Prostate gland (tissue), 2 donors: ENCODE data around the gene USP10. TPM values are rescaled to one million over a fixed set of nuclear protein-coding genes. Genes with fewer than 3 reads are reported as not detected.

Source experiments
- DNase-seq: peaks from one replicate; pipeline ENCODE4 v3.0.0-alpha.2; 2019; ENCODE audit warnings: low spot score
- H3K27ac ChIP-seq, 2 donors: fragments of 200-600 bp; sonication (generic); 2 replicates each; pipeline ENCODE4 v1.5.1; 2017 to 2019
- H3K27me3 ChIP-seq: fragments of 200-600 bp; sonication (generic); replicated peaks from 2 replicates; pipeline ENCODE4 v1.5.1; 2019; ENCODE audit not compliant: insufficient read depth
- H3K36me3 ChIP-seq, 2 donors: fragments of 200-600 bp; sonication (generic); 1 replicate in 1 of 2; 2 replicates in 1 of 2; pipeline versions ENCODE4 v1.5.1 to v1.8.1; 2017 to 2019
- H3K4me1 ChIP-seq: fragments of 200-600 bp; sonication (generic); replicated peaks from 2 replicates; pipeline ENCODE4 v1.5.1; 2019
- H3K4me3 ChIP-seq, 2 donors: fragments of 200-600 bp; sonication (generic); 2 replicates each; pipeline ENCODE4 v1.5.1; 2017 to 2019
- H3K9me3 ChIP-seq: fragments of 200-600 bp; sonication (generic); 2 replicates; pipeline ENCODE4 v1.5.1; 2017
- POLR2A ChIP-seq: fragments of 450-650 bp; IDR thresholded peaks from one replicate; pipeline ENCODE4 v1.6.1; 2016; ENCODE audit warnings: antibody characterized with exemption, mild to moderate bottlenecking
- POLR2AphosphoS5 ChIP-seq: sonication (generic); formaldehyde crosslinking; IDR thresholded peaks from one replicate; pipeline ENCODE4 v1.6.1; 2017; ENCODE audit warnings: antibody characterized with exemption
- WGBS: methylation state at CpG from one replicate; pipeline ENCODE4 v1.1.5; 2018; 5-methylcytosine and 5-hydroxymethylcytosine counted together
- intact Hi-C: fragments of 100-400 bp; cut with DNase I; formaldehyde crosslinking; loops from one replicate; pipeline ENCODE4 v1.14.2; 2022
- total RNA-seq, 2 donors: library from RNA; depleted of rRNA; stranded (reverse); fragments of >200 nt; gene quantifications; one replicate each; pipeline ENCODE4 v1.1.0, GENCODE V29; 2016
- TF ChIP-seq, protein P1 (sequence below), 4 experiments: fragments of 200-600 bp in 2 of 4; fragments of 450-650 bp in 2 of 4; sonication (generic) in 2 of 4; IDR thresholded peaks; 1 replicate in 3 of 4; 2 replicates in 1 of 4; pipeline ENCODE4 v1.5.1; 2016 to 2019; ENCODE audit warnings: antibody characterized with exemption in 4 of 4, mild to moderate bottlenecking in 2 of 4, moderate library complexity in 2 of 4

Gene USP10
- total RNA-seq, 2 donors from 2014 or later, result 57.4 to 95.7 TPM

DNA sequence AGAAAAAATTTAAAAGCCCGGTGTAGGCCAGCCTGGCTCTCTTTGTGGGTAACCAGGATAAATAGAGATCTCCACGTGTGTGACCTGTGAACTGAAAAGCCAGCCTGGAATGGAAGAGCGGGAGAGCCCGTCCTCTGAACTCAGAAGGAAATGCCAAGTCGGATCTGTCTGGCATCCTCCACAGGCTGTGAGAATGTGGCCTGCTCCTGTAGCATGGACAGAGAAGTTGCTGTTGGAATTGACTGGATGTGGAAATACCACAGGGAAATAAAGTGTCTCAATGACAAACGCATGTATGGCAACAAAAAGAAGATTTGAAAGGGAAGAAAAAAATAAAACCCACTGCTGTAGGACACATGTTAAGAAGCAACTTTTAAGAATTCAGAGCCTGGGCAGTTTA is 44.8 kb upstream of the USP10 start:
- no peak for DNase-seq
- H3K36me3 ChIP-seq, result peaks cover 12 to 25% of the 10 kb centered on the region in 2 donors
- TF ChIP-seq, protein P1, sequence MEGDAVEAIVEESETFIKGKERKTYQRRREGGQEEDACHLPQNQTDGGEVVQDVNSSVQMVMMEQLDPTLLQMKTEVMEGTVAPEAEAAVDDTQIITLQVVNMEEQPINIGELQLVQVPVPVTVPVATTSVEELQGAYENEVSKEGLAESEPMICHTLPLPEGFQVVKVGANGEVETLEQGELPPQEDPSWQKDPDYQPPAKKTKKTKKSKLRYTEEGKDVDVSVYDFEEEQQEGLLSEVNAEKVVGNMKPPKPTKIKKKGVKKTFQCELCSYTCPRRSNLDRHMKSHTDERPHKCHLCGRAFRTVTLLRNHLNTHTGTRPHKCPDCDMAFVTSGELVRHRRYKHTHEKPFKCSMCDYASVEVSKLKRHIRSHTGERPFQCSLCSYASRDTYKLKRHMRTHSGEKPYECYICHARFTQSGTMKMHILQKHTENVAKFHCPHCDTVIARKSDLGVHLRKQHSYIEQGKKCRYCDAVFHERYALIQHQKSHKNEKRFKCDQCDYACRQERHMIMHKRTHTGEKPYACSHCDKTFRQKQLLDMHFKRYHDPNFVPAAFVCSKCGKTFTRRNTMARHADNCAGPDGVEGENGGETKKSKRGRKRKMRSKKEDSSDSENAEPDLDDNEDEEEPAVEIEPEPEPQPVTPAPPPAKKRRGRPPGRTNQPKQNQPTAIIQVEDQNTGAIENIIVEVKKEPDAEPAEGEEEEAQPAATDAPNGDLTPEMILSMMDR (IDR thresholded peaks at IDR 0.05), result no peak
- TF ChIP-seq POLR2A (no peak), POLR2AphosphoS5 (no peak)

DNA sequence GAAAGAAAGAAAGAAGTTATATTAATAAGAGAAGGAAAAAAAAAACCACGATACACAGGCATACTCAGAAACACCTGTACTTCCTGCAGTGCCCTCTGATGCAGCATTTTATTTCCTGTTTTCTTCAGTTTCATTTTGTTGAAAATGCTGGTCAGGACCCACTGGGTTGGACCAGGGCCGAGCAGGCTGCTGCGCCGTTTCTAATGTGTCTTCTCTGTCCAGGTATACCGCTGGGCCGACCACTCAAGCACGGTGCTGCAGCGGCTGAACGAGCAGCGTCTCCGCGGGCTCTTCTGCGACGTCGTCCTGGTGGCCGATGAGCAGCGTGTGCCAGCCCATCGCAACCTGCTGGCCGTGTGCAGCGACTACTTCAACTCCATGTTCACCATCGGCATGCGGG is 43.2 kb upstream of the USP10 start:
- H3K4me1 ChIP-seq, result no peaks in the 10 kb centered on the region
- WGBS, result 92% methylated on average over 12 of the region's 22 CpGs
- peaks cover 14 to 33% of the 10 kb centered on the region in 2 donors for H3K36me3 ChIP-seq
- TF ChIP-seq, protein P1 (IDR thresholded peaks at IDR 0.05), result no peak
- TF ChIP-seq POLR2AphosphoS5 (no peak), POLR2A (no peak)
- H3K27ac ChIP-seq, result no peak overlapping the region
- DNase-seq, result no peak
- H3K4me3 ChIP-seq, result no peak overlapping the region
- intact Hi-C loops, result no loop called here
- H3K27me3 ChIP-seq, result no peaks in the 10 kb centered on the region
- no peaks in the 10 kb centered on the region for H3K9me3 ChIP-seq

More for the DNA sequence above, 44.8 kb upstream of the USP10 start:
- WGBS, result 58% methylated on average over 6 of the region's 6 CpGs
- no peaks in the 10 kb centered on the region for H3K27me3 ChIP-seq
- H3K4me1 ChIP-seq, result no peaks in the 10 kb centered on the region
- H3K9me3 ChIP-seq, result no peaks in the 10 kb centered on the region
- intact Hi-C loops, result no loop called here
- H3K27ac ChIP-seq, result no peak overlapping the region
- H3K4me3 ChIP-seq, result no peak overlapping the region

DNA sequence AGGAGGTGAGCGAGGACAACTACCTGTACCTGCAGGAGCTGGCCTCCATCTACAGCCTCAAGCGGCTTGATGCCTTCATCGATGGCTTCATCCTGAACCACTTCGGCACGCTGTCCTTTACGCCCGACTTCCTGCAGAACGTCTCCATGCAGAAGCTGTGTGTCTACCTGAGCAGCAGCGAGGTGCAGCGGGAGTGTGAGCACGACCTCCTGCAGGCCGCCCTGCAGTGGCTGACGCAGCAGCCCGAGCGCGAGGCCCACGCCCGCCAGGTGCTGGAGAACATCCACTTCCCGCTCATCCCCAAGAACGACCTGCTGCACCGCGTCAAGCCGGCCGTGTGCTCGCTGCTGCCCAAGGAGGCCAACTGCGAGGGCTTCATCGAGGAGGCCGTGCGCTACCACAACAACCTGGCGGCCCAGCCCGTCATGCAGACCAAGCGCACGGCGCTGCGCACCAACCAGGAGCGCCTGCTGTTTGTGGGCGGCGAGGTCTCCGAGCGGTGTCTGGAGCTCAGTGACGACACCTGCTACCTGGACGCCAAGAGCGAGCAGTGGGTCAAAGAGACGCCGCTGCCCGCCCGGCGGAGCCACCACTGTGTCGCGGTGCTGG is 42.5 kb upstream of the USP10 start:
- H3K27me3 ChIP-seq, result no peaks in the 10 kb centered on the region
- no peak for TF ChIP-seq POLR2A
- TF ChIP-seq, protein P1 (IDR thresholded peaks at IDR 0.05), result no peak
- TF ChIP-seq POLR2AphosphoS5, result no peak
- H3K4me1 ChIP-seq, result no peaks in the 10 kb centered on the region
- no peaks in the 10 kb centered on the region for H3K9me3 ChIP-seq
- WGBS, result 98% methylated on average over 27 of the region's 50 CpGs
- H3K4me3 ChIP-seq, result no peak overlapping the region
- no peak for DNase-seq
- intact Hi-C loops, result no loop called here
- H3K36me3 ChIP-seq, result peaks cover 14 to 36% of the 10 kb centered on the region in 2 donors
- H3K27ac ChIP-seq, result no peak overlapping the region

DNA sequence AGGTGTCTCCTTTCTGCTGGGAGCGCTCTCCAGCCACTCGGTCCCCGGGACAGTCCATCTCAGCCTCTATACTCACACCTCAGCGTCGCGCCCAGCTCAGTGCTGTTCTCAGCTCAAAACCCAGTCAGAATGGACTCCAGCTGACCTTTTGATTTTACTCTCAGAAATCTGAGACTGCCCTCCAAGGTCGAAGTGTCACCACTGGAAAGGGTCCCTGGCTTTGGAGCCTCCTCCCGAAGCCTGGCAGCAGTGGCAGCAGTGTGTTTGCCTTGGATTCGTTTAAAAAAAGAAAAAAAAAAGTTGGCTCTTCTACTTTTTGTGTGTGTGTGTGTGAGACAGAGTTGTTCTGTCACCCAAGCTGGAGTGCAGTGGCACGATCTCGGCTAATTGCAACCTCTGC is 41.1 kb upstream of the USP10 start:
- Histone ChIP-seq H3K9me3 (no peaks in the 10 kb centered on the region), H3K36me3 (peaks cover 14 to 36% of the 10 kb centered on the region in 2 donors), H3K4me1 (no peaks in the 10 kb centered on the region), H3K27ac (no peak overlapping the region), H3K27me3 (no peaks in the 10 kb centered on the region), H3K4me3 (no peak overlapping the region)
- intact Hi-C loops, result no loop called here
- 58% methylated on average over 11 of the region's 11 CpGs for WGBS
- no peak for TF ChIP-seq POLR2AphosphoS5
- TF ChIP-seq POLR2A, result no peak
- TF ChIP-seq, protein P1 (IDR thresholded peaks at IDR 0.05), result no peak
- no peak for DNase-seq

DNA sequence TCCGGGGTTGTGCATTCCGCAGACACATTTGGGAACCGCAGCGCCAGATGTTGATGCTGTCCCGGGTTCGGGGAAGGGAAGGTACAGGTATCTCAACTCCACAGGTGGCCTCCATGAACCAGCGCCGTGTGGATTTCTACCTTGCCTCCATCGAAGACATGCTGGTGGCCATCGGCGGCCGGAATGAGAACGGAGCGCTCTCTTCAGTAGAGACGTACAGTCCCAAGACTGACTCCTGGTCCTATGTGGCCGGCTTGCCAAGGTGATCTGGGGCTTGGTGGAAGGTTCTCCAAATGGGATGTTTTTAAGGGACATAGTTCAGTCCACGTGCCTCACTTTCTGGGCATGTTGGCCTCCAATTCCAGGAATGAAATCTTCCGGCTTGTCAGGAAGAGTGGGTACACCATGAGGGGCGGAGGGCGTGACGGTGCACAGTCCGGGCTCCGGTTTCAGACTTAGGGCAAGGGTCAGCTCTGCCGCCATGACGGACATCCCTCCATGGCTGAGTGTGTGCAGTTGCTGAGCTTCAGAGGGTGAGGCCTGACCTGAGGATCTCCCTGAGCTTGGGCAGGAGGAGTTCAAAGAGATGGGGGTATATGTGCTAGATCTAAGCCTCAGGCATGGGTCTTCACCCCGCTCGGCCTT is 40.0 kb upstream of the USP10 start:
- H3K4me1 ChIP-seq, result no peaks in the 10 kb centered on the region
- H3K9me3 ChIP-seq, result no peaks in the 10 kb centered on the region
- no peak overlapping the region for H3K27ac ChIP-seq
- 96% methylated on average over 27 of the region's 27 CpGs for WGBS
- no peak for DNase-seq
- peaks cover 14 to 36% of the 10 kb centered on the region in 2 donors for H3K36me3 ChIP-seq
- H3K27me3 ChIP-seq, result no peaks in the 10 kb centered on the region
- H3K4me3 ChIP-seq, result no peak overlapping the region
- TF ChIP-seq POLR2AphosphoS5 (no peak), POLR2A (no peak)
- TF ChIP-seq, protein P1 (IDR thresholded peaks at IDR 0.05), result no peak
- intact Hi-C loops, result no loop called here
